Dermis microvascular lymphatic vessel endothelial cell (primary cell): ENCODE data around the gene MED8. TPM values are rescaled to one million over a fixed set of nuclear protein-coding genes. Genes with fewer than 3 reads are reported as not detected.
"Not testable (repeated sequence)": the region's sequence is repeated elsewhere in the genome, so short reads cannot be mapped to it uniquely, and the experiment has no call there.

Source experiments
- DNase-seq, 2 donors: peaks; one replicate each; pipeline versions ENCODE4 v3.0.0 to v3.0.0-alpha.2; 2010; ENCODE audit warnings: low read depth in 2 of 2
- total RNA-seq: library from RNA; depleted of rRNA; stranded (reverse); fragments of >200 nt; gene quantifications from 2 replicates; pipeline ENCODE4 v1.2.1, GENCODE V29; 2014

Gene MED8
- total RNA-seq, 1 donor from 2014 or later, result 36.7 TPM

- no peak for DNase-seq
These were observed 32.6 kb upstream of the MED8 start for GRCh38 chr1:43421976-43422750.

GRCh38 chr1:43421396-43421795 is 31.8 kb upstream of the MED8 start:
- DNase-seq, result no peak

GRCh38 chr1:43420874-43421273 is 31.3 kb upstream of the MED8 start:
- DNase-seq, result no peak

GRCh38 chr1:43419627-43420425 is 30.2 kb upstream of the MED8 start:
- no peak for DNase-seq

- no peak for DNase-seq
These were observed 29.3 kb upstream of the MED8 start for GRCh38 chr1:43418858-43419257.

GRCh38 chr1:43415901-43416300 is 26.3 kb upstream of the MED8 start:
- no peak for DNase-seq

GRCh38 chr1:43414634-43415223 is 25.1 kb upstream of the MED8 start:
- DNase-seq, result peak; percentile 18 to 75

GRCh38 chr1:43413426-43413825 is 23.8 kb upstream of the MED8 start:
- not testable (repeated sequence) for DNase-seq

- peak in 1 of 2 donors; percentile 17 for DNase-seq
These were observed 21.0 kb upstream of the MED8 start for GRCh38 chr1:43410571-43410970.

GRCh38 chr1:43405876-43406234 is 16.3 kb upstream of the MED8 start:
- no peak for DNase-seq

- no peak for DNase-seq
These were observed 15.7 kb upstream of the MED8 start for GRCh38 chr1:43405219-43405875.

GRCh38 chr1:43404353-43404752 is 14.8 kb upstream of the MED8 start:
- no peak for DNase-seq

- DNase-seq, result peak in 1 of 2 donors; percentile 29
These were observed 12.7 kb upstream of the MED8 start for GRCh38 chr1:43402089-43402865.

GRCh38 chr1:43400441-43400840 is 10.8 kb upstream of the MED8 start:
- not testable (repeated sequence) for DNase-seq

- no peak for DNase-seq
These were observed 8.6 kb upstream of the MED8 start for GRCh38 chr1:43398227-43398626.

- no peak for DNase-seq
These were observed 6.5 kb upstream of the MED8 start for GRCh38 chr1:43396059-43396458.

GRCh38 chr1:43395523-43395922 is 5.9 kb upstream of the MED8 start:
- no peak for DNase-seq

- no peak for DNase-seq
These were observed 3.1 kb upstream of the MED8 start for GRCh38 chr1:43392702-43393101.

- no peak for DNase-seq
These were observed 987 bp downstream of the MED8 start for GRCh38 chr1:43388613-43389012.

- no peak for DNase-seq
These were observed 1.5 kb downstream of the MED8 start for GRCh38 chr1:43387976-43388599.

GRCh38 chr1:43386676-43387075 is 2.9 kb downstream of the MED8 start:
- no peak for DNase-seq
